ENCODE results near the gene ZNF470.

ZNF470 gene

DNA sequence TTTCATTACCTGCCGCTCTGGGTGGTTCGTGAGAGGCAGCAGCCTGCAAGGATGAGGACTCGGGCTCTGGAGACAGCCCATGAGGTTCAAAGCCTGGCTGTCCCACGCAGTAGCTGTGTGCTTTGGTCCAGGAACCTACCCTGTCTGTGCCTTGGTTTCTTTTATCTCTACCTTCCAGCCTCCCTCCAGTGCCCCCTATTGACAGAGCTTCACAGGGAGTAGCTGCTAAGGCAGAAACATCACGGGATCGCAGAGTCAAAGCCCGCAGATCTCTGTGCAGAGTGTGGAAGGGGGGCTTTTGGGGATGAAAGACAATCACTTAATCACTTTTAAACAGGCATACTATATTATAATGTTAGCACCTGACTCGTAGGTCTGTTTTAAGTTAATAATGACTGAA lies 44.0 kb downstream of the ZNF470 start:
- no peak for DNase-seq

DNA sequence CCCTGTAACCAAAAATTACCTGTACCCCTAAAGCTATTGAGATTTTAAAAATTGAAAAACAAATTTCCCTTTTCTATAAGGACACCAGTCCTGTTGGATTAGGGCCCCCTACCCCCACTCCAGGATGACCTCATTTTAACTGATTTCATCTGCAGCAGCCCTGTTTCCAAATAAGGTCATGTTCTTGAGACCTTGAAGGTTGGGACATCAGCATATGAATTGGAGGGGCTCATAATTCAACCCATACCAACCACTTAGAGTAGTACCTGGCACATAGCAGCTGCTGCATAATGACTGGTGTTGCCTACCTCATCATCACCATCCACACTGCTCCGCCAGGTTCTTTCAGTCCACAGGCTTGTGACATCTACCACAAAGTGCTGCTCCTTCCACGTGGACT lies 45.5 kb downstream of the ZNF470 start:
- no peak for DNase-seq

- no peak for DNase-seq
Observed at GRCh38 chr19:56613639-56614038, 46.4 kb downstream of the ZNF470 start.

DNA sequence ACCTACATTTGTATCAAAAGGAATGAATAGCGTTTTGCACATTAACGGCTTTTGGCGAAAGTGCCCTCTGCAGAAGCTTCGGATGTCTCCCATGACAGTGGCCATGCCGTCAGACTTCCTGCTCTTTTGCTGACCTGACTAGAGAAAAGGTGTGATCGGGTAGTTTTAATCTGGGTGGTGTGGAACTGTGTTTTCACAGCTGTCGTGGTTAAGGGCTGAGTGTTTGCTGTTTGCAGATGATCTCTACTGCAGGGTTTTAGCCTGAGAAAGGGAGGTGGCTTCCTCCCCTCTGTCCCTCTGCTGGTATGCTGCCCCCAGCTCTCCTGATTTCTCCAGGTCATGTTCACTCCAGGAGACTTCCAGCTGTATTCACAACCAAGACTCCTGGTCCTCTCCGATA lies 50.3 kb downstream of the ZNF470 start:
- no peak for DNase-seq

- DNase-seq, result no peak
Observed at GRCh38 chr19:56619121-56619520, 51.9 kb downstream of the ZNF470 start.

- no peak for DNase-seq
Observed at GRCh38 chr19:56622374-56622773, 55.1 kb downstream of the ZNF470 start.

DNA sequence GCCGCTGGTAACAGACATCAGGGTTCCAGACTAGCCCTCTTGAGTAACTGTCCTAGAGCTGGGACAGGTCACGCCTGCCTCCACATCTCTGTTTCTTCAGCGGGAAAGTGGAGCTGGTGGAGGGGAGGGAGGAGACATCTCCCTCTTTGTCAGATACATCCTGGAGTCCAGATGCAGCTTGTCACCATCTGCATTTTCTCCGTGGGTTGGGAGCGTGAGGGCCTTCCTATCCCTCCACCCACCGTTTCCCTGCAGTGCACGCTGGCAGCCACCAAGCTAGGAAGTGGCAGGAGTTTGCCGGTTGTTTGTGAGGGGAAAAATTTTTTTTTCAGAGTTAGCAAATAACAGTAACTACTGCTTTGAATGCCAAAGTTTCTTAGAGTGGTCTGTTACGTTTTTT lies 55.7 kb downstream of the ZNF470 start:
- no peak for DNase-seq

DNA sequence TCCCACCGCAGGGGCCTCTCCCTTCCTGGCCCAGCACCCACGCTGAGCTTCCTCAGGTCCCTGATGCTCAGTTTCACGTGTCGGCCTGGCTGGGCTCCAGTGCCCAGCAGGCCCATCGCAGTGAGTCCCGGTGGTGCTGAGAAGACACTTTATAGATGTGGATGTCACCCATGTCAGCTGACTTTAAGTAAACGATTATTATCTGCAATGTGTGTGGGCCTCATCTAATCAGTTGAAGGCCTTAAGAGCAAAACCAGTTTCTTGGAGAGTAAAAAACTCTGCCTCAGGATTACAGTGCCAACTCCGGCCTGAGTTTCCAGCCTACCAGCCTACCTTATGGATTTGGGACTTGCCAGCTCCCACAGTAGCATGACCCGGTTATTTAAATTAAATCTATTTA lies 58.4 kb downstream of the ZNF470 start:
- DNase-seq, result no peak

GRCh38 chr19:56633021-56633420 lies 65.8 kb downstream of the ZNF470 start:
- no peak for DNase-seq

GRCh38 chr19:56637976-56638555 lies 70.8 kb downstream of the ZNF470 start:
- peak; percentile 33 to 67 (median 46) for DNase-seq

Data from suppressor macrophage treated with lipopolysaccharide for 1 hour (primary cell).